SHP77 (cell line): ENCODE data around the gene ENTREP1.
"Not testable (repeated sequence)": the region's sequence is repeated elsewhere in the genome, so short reads cannot be mapped to it uniquely, and the experiment has no call there.

ENCODE experiments used
- DNase-seq, 2 experiments: peaks; one replicate each; lab custom pipeline; 2025; lab: John Stamatoyannopoulos, UW

The ENTREP1 gene

DNA sequence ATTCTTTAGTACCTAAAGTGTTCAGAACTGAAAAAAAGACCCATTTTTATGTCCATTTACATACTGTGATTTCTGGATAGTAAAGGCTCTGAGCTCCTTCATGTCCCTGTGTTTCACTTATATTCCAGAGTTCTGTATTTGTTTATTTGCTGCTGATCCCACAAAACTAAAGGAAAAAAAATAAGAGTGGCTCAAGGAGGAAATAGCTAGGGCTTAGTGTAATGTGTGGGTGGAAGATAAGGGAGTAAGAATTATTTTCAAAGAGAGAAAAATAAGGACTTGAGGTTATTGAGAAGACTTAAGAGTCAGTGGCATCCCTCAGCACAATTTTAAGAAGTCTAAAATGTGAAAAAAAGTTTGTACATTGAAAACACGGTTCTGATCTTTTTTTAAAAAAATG, 46.0 kb downstream of the ENTREP1 start:
- no peak for DNase-seq

DNA sequence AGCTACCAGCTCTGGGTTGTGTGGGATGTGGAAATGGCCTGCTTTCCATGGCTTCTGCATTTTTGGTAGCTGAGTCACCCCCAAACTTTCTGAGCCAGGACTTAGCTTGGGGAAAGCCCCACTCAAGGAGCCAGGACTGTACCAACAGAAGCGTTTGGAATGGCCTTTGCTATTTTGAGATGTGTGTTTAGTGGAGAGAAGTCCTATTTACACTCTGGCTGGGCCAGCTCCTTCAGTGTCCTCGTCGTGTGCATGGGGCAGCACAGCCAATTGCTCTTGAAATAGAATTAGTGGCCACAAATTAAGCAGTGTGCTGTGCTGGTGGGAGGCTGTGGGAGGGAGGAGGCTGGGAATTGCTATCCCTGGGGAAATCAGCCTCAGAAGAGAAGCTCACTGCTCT, 51.6 kb downstream of the ENTREP1 start:
- no peak for DNase-seq

DNA sequence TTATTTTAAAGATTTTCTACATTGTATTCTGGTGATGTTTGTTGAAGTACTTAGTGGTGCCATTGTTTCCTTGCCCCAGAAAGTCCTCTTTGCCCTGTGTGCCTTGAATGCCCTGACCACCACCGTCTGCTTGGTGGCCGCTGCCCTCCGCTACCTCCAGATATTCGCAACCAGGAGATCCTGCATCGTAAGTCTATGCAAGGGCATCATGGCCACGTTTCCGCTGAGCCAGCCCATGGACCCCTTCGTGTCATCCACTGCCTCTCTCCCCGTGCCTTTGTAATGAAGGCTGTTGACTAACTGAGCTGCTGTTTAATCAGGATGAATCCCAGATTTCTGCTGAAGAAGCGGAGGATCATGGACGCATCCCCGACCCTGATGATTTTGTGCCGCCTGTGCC, 52.3 kb downstream of the ENTREP1 start:
- DNase-seq, result no peak

DNA sequence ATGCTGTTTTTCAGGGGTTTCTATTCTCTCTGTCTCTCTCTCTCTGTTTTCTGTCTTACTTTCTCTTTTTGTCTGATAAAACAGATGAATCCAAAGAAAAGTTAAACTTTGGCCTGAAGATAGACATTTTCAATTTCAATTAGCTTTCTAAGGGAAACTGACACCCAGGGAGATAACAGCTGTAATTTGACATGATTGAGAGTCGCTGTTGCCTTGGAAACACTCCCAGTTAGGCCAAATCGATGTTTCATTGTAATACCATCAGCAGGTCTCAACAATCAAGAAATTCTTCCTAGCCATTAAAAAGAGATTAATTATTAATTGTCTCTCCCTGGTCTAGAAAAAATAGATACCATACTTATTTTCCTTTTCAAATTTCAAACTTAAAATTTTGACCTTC, 53.0 kb downstream of the ENTREP1 start:
- no peak for DNase-seq

DNA sequence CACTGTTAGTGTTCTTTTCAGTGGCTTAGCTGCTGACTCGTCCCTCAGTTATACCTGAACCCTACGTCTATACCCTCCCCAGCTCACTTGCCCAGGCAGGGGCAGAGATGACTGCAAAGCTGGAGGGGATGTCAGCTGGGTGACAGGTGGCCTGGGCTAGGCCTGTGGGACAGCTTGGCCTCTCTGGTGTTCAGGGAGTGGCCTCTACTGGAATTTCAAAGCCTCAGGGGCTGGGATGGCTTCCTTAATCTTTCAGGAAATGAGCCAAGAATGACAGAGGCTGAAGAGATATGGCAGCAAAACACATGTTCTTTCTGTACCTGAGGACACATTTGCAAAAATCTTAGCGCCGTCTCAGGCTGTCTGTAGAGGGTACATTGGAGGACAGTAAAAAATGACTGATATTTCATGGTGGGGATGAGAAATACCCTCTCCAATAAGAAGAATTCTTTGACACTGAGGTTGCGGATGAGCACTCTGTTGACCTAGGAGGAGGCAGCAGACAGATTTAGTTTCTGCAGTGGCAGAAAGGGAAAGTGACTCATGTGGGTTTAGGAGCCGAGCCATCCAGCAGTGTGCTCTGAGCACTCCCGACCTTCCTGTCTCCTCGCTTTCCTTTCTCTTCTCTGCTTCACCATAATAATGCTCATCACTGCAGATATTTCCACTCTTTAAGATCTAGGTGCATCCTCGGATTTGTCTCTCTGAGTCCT, 54.4 kb downstream of the ENTREP1 start:
- no peak for DNase-seq

DNA sequence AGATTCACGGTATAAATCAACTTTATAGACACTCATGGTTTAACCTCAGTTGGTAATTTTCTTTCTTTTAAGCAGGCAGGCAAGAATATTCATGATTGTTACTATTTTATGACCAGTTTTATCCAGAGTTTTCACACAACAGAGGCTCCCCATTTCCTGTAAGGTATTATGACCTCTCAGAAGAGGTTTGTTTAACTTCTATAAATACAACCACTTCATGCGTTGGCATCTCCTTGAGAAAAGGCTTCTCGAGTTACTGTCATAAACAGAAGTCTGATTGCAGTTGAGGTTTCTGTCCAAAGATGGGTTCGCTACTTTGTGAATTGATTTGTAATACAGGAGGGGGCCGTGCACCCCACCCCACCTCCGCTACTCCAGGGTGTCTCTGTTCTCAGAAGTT, 55.3 kb downstream of the ENTREP1 start:
- no peak for DNase-seq

DNA sequence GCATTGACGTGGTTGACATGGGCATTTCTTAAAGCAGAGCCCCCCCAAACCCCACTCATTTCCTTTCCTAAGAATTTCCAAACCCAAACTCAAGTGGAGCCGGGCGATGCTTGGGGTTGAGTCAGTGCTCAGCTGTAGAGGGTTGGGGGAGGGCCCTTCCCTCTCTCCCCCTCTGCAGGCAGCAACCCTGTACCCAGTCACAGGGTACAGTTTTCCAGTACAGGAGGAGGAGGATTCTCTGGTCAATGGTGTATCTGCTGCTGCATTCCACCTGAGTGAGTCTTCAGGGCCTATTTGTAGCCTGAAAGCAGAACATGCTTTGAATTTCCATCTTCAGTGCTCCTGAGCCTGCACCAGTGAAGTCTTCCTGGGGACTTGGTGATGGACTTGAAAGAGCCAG, 55.8 kb downstream of the ENTREP1 start:
- no peak for DNase-seq

DNA sequence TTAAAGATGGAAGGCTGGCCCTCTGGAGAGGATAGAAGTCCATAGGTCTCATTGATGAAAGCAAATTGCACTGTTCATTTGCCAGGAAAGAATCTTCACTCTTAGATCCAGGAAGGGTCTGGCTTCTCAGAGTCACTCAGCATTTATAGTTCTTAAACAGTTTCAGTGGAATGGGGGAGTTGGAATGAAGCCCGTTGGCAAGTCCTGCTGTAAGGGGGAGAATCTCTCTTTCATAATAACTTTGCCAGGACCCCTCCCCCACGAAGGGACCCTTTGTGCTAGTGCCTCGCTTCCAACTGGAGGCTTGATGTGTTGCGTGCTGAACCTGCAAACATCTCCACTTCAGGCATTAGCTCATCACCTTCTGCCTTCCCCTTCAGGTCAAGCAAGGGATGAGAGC, 57.1 kb downstream of the ENTREP1 start:
- DNase-seq, result no peak

DNA sequence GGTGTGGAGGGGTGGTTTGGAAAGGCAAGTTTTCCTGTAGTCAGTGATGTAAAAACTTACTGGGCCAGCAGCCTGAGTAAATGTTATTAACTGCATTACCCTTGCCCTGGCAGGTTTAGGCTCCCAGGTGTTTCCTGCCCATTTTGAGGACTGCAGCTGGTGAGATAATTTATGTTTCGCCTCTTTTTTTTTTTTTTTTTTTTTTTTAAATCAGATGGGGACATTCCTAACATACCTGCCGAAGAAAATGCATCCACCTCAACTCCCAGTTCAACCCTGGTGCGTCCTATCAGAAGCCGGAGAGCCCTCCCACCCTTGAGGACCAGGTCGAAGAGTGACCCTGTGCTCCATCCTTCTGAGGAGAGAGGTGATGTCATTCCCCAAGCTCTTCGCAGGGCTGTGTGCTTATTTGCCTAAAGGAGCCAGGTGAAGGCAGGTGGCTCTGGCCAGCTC, 60.6 kb downstream of the ENTREP1 start:
- DNase-seq, result no peak

DNA sequence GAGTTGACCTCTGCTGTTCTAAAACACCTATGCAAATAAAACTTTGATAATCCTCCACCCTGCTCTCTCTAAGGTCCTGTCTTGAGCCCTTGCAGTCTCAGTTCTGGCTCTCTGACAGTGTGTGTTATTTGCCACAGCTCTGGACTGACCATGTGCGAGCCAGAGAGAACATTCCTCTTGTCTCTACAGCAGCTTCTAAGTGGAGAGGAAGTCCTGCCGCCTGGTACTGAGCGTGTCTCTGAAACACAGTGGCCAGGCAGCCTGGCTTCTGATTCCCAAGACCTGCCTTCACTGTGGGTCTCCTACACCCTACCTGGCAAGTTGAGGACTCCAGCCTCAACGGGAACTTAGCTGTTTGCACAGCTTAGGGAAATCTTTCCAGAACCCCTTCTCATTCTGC, 61.6 kb downstream of the ENTREP1 start:
- no peak for DNase-seq

DNA sequence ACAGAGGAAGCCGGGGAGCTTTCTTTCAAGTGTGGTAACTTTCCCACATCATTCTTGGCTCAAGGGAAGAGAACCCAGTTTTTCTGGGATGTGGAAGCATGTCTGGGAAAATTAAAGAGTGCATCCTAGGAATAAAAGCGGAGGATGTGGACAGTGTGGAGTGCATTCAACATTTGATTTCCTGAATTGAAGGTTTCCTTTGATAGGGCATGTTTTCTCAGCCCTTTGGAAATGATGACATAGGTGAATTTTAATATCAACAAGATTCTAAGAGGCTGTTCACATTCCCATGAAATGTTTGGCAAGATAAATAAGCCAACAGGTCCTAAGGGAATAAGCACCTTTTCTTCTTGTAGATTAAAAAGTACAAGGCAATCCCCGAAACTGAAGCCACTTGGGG, 63.6 kb downstream of the ENTREP1 start:
- DNase-seq, result no peak

DNA sequence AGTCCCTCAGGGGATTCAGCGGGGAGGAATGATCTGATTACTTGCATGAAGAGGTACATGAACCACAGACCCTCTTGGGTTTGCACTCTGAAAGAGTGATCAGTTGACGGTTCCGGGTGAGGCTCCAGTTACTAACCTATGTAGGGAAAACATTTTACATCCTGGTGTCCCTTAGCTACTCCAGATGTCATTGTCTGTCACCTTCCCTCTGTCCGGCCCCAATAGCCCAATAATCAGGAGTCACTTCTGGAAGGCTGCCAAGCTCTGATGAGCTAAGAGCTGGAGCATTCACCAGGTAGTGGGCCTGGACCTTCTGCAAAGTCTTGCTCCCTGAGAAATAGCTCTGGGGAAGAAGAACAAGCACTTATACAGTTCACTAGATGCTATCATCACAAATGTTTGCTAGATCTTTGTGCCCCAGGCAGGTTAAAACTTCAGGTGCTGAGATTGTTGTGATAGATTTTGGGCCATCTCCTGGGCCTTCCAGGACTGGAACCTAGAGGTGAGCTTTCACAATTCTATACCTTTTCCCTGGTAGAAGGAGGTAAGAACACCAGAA, 64.5 kb downstream of the ENTREP1 start:
- no peak for DNase-seq

DNA sequence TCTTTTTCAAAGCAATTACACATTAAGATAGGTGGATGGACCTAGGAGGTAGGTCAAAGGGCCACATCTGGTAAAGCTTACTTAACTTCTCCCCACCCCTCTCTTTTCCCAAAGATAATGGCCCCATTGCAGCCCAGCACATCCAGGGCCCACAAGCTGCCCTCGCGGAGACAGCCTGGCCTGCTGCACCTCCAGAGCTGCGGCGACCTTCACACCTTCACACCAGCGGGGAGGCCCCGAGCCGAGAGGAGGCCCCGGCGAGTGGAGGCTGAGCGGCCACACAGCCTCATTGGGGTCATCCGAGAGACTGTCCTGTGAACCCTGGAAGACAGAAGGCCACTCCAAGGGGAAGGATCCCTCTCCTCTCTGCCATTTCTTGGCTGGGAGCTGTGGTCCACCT, 66.5 kb downstream of the ENTREP1 start:
- no peak for DNase-seq

DNA sequence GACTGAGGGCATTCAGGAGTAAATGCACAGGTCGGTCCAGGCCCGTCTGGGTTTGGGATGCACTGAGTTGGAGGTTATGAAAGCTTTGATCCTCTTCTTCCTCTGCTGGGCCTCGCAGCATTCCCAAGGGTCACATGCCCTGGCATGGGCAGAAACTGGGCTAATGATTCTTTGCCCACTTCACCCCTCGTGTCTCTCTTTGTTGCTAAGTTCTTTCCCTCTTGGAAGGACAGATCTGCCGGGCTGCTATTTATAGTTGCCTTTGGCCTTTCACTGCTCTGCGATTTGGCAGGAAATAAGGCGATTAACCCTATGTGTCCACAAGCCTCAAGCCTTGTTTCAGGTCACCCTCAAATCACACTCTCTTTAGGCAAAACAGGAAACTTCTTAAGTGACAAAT, 66.9 kb downstream of the ENTREP1 start:
- no peak for DNase-seq

DNA sequence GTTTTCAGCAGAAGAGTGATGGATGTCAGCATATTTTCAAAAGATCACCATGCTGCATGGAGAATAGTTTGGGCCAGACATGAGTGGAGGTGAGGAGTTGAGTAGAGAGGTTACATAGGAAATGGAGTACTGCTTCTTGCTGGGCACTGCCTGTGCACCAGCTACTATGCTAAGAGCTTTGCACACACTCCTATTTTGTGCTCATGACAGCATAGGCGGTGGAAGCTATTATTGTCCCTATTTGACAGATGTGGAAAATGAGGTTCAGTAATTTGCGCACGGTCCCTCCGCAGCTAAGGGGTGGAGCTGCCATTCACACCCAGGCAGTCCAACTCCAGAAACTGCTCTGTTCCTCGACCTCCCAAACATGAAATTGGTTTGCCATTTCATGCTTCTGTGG, 67.8 kb downstream of the ENTREP1 start:
- DNase-seq, result no peak

DNA sequence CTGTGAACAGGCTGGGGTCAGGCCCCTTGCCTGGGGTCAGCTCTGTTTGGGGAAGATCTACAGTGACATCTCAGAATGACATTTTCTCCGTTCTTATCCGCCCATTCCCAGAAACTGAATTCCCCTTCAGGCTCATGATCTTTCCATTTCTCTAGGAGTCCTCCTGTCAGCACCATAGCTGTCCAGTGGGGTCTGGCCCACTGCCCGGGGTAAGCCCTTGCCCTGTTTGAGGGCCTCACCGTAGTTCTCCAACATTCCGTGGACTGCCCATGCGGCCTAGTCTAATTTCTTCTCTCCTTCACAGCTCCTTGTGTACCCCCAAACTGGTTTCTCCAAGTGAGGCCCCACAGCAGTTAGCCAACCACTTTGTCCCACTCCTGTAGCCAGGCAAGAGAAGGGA, 68.4 kb downstream of the ENTREP1 start:
- DNase-seq, result no peak

DNA sequence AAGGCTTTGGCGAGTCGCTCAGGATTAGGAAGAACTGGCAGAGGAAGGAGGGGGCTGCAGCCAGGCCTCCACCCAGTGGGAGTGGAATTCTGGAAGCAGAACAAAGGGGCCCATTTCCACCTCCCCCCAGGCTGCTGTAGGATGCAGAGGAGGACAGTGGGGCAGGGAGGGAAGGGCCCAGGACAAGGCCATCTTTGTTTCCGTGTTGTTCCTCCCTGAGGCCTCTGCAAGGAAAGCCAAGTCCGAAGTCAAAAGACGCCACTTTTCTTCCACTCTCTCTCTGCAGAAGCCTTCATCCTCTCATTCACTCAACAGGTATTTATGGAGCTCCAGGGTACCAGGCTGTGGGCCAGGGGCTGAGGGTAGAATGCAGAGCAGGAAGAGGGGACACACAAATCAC, 70.7 kb downstream of the ENTREP1 start:
- DNase-seq, result no peak

DNA sequence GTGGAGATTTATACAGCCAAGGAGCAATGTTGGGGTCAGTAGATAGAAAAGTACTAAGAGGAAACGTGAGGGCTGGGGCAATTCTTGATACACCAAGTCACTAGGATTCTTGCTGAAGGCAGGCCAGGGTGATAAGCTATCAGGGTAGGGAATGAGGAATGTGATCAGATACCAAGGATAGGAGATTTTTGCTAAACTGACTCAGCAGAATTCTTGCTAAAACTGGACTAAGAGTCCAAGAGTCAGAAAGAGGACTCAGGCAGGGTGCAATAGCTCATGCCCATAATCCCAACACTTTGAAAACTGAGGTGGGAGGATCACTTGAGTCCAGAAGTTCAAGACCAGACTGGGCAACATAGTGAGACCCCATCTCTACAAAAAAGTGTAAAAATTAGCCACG, 71.7 kb downstream of the ENTREP1 start:
- DNase-seq, result no peak

DNA sequence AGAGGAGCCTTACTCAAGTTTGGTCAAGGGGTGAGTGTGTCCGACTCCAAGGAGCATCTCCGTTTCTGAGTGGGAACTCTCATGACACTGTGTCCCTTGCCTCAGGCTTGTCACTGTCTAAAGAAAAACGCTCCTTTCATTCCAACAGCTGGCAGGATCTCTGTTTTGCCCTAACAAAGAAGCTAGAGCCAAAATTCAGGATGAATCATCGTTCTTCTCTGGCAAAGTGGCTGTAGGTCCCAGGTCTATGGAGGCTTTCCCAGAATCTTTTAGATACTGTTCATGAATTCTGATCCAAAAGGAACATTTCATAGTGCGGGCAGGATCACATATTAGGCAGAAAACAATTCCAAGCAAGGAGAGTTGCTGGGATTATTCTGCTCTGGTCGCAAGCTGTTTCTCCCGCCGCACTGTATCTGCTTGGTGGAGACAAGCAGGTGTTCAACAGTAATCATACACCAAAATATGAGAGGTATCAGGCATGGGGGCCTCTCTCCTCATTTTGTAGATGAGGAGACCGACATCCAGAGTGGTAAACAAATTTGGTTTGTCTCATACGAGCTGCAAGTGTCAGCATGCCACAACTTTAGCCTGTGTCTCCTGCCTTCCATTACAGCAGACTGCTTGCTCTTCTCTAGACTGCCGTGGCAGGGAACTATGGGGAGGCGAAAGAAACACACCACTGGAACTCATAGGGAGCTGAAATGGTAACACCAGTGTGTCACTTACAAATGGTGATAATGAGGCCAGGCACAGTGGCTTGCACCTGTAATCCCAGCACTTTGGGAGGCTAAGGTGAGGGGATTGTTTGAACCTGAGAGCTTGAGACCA, 72.6 kb downstream of the ENTREP1 start:
- DNase-seq, result no peak

DNA sequence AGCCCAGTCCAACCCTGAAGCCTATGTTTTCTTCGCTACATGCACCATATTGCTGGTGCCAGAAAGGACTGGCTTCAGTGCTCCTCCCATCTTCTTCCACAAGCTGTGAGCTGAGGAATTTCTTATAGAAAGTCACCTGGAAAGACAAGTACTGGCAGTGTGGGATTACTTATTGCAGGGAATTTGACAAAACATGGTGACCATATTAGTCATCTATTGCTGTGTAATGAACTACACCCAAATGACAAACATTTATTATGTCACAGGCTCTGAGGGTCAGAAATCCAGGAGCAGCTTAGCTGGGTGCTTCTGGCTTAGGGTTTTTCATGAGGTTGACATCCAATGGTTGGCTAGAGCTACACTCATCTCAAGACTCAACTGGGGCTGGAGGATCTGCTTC, 75.5 kb downstream of the ENTREP1 start:
- DNase-seq, result no peak

DNA sequence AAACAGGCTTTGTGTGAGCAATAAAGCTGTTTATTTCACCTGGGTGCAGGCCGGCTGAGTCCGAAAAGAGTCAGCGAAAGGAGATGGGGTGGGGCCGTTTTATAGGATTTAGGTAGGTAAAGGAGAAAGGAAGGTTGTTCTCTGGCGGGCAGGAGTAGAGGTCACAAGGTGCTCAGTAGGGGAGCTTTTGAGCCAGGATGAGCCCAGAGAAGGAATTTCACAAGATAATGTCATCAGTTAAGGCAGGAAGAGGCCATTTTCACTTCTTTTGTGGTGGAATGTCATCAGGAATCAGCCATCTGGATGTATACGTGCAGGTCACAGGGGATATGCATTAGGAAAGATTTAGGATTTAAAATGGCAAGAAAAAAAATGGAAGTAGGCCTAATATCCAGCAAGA, 84.9 kb downstream of the ENTREP1 start:
- not testable (repeated sequence) for DNase-seq

DNA sequence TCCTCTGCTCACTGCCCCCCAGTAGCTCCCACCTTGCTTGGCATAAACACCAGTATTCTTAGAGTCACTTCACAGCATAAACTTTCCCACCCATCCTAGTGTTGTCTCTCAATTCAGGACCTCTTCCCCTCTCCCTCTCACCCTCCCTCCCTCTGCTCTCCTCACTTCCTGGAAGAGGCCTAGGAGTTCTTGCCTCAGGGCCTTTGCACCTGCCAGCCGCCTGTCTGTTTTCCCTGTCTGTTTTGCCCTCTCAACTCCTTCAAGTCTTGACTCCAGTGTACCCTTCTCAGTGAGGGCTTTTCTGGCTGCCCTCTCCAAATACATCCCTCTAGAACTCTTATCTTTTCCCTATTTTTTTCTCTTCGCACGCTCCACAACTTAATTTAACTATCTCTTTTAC, 86.2 kb downstream of the ENTREP1 start:
- DNase-seq, result no peak
